ENCODE data around the gene FBXL7. TPM values are rescaled to one million over a fixed set of nuclear protein-coding genes. Genes with fewer than 3 reads are reported as not detected.

The FBXL7 gene
- polyA plus RNA-seq, 1 donor from 2014 or later = 0.24 TPM

GRCh38 chr5:15518786-15519185 is 18.8 kb downstream of the FBXL7 start:
- H2AFZ ChIP-seq (ENCODE audit: low read depth, low read length) = no peak overlapping the region
- no peaks in the 10 kb centered on the region for H3K27me3 ChIP-seq (ENCODE audit: insufficient read depth, low read depth, low read length)

GRCh38 chr5:15520856-15521255 is 20.9 kb downstream of the FBXL7 start:
- no peaks in the 10 kb centered on the region for H3K9me3 ChIP-seq (ENCODE audit: low read length)
- TF ChIP-seq REST (IDR thresholded peaks at IDR 0.05; ENCODE audit: borderline replicate concordance) (no peak), EP300 (conservative IDR thresholded peaks at IDR 0.05; ENCODE audit: poor library complexity, severe bottlenecking) (no peak), TAF1 (IDR thresholded peaks at IDR 0.05; ENCODE audit: low read depth) (no peak), SMC3 (conservative IDR thresholded peaks at IDR 0.05; ENCODE audit: poor library complexity) (no peak), RAD21 (conservative IDR thresholded peaks at IDR 0.05) (no peak), POLR2AphosphoS5 (IDR thresholded peaks at IDR 0.05) (no peak), MXI1 (conservative IDR thresholded peaks at IDR 0.05; ENCODE audit: poor library complexity, severe bottlenecking) (no peak), EZH2 (IDR thresholded peaks at IDR 0.05; ENCODE audit: borderline replicate concordance, insufficient read depth, low read length, poor library complexity, severe bottlenecking) (no peak)
- no peak overlapping the region for H3K4me2 ChIP-seq (ENCODE audit: low read length)
- no peaks in the 10 kb centered on the region for H3K79me2 ChIP-seq (replicated peaks; ENCODE audit: insufficient read depth, low read length)
- no peaks in the 10 kb centered on the region for H3K27me3 ChIP-seq (ENCODE audit: insufficient read depth, low read depth, low read length)
- no peak overlapping the region for H3K4me3 ChIP-seq (ENCODE audit: low read length)
- no peaks in the 10 kb centered on the region for H3K9me2 ChIP-seq (ENCODE audit: insufficient read depth, low read length)
- H2AFZ ChIP-seq (ENCODE audit: low read depth, low read length) = no peak overlapping the region
- H3K27ac ChIP-seq (ENCODE audit: low read length) = no peak overlapping the region
- H4K20me1 ChIP-seq (ENCODE audit: insufficient read depth) = no peaks in the 10 kb centered on the region
- no peaks in the 10 kb centered on the region for H3K36me3 ChIP-seq (ENCODE audit: insufficient read depth, low read length)
- no peak overlapping the region for H3K9ac ChIP-seq (ENCODE audit: low read length)
- no peaks in the 10 kb centered on the region for H3F3A ChIP-seq (ENCODE audit: insufficient read depth, low read length, poor library complexity, severe bottlenecking)

More at GRCh38 chr5:15518786-15519185, 18.8 kb downstream of the FBXL7 start:
- Histone ChIP-seq H3K9me3 (ENCODE audit: low read length) (no peaks in the 10 kb centered on the region), H3K36me3 (ENCODE audit: insufficient read depth, low read length) (no peaks in the 10 kb centered on the region), H3K79me2 (replicated peaks; ENCODE audit: insufficient read depth, low read length) (no peaks in the 10 kb centered on the region), H3K9ac (ENCODE audit: low read length) (no peak overlapping the region), H3K4me2 (ENCODE audit: low read length) (no peak overlapping the region), H3K9me2 (ENCODE audit: insufficient read depth, low read length) (no peaks in the 10 kb centered on the region), H3F3A (ENCODE audit: insufficient read depth, low read length, poor library complexity, severe bottlenecking) (no peaks in the 10 kb centered on the region), H4K20me1 (ENCODE audit: insufficient read depth) (no peaks in the 10 kb centered on the region), H3K4me3 (ENCODE audit: low read length) (no peak overlapping the region), H3K27ac (ENCODE audit: low read length) (no peak overlapping the region)
- no peak for TF ChIP-seq POLR2AphosphoS5 (IDR thresholded peaks at IDR 0.05)
- TF ChIP-seq TAF1 (IDR thresholded peaks at IDR 0.05; ENCODE audit: low read depth) = no peak
- no peak for TF ChIP-seq RAD21 (conservative IDR thresholded peaks at IDR 0.05)
- no peak for TF ChIP-seq EZH2 (IDR thresholded peaks at IDR 0.05; ENCODE audit: borderline replicate concordance, insufficient read depth, low read length, poor library complexity, severe bottlenecking)
- no peak for TF ChIP-seq CTCF (IDR thresholded peaks at IDR 0.05; ENCODE audit: poor library complexity, severe bottlenecking)
- no peak for TF ChIP-seq REST (IDR thresholded peaks at IDR 0.05; ENCODE audit: borderline replicate concordance)
- TF ChIP-seq MXI1 (conservative IDR thresholded peaks at IDR 0.05; ENCODE audit: poor library complexity, severe bottlenecking) = no peak
- no peak for TF ChIP-seq SMC3 (conservative IDR thresholded peaks at IDR 0.05; ENCODE audit: poor library complexity)
- TF ChIP-seq EP300 (conservative IDR thresholded peaks at IDR 0.05; ENCODE audit: poor library complexity, severe bottlenecking) = no peak
